Measurements from ENCODE around the gene CNOT11.
"Not testable (repeated sequence)": the region's sequence is repeated elsewhere in the genome, so short reads cannot be mapped to it uniquely, and the experiment has no call there.

Gene CNOT11

GRCh38 chr2:101252408-101253012 is at the start of gene CNOT11:
Gene CNOT11, plus strand, starts transcription at chr2:101252886. Its CDS starts 79 bp downstream, at chr2:101252965.
- DNase-seq (ENCODE audit: low spot score), result peak; percentile 82

GRCh38 chr2:101204400-101205115 is 48.1 kb upstream of the CNOT11 start:
- DNase-seq (ENCODE audit: low spot score), result no peak

GRCh38 chr2:101205521-101206479 is 46.9 kb upstream of the CNOT11 start:
- DNase-seq (ENCODE audit: low spot score), result peak; percentile 62

GRCh38 chr2:101208830-101209229 is 43.9 kb upstream of the CNOT11 start:
- no peak for DNase-seq (ENCODE audit: low spot score)

DNA sequence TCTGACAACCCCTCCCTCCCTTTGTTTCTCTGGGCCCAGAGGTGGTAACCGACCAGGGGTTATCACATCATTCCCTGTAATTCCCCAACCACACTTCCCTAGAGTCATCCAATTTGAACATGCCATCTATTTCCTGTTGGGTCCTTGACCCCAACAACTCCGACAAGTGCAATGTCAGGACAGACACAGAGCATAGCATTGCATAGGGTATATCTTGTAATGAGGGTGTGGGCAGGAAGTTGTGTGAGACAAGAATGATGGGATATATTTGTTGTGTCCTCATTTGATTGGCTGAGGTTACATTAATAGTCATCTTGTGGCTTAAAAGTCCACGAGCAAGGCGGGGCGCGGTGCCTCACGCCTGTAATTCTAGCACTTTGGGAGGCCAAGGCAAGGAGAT is 33.4 kb upstream of the CNOT11 start:
- no peak for DNase-seq (ENCODE audit: low spot score)

- DNase-seq (ENCODE audit: low spot score), result not testable (repeated sequence)
Measured at GRCh38 chr2:101220091-101220490, 32.6 kb upstream of the CNOT11 start.

GRCh38 chr2:101223814-101224231 is 28.9 kb upstream of the CNOT11 start:
- DNase-seq (ENCODE audit: low spot score), result no peak

DNA sequence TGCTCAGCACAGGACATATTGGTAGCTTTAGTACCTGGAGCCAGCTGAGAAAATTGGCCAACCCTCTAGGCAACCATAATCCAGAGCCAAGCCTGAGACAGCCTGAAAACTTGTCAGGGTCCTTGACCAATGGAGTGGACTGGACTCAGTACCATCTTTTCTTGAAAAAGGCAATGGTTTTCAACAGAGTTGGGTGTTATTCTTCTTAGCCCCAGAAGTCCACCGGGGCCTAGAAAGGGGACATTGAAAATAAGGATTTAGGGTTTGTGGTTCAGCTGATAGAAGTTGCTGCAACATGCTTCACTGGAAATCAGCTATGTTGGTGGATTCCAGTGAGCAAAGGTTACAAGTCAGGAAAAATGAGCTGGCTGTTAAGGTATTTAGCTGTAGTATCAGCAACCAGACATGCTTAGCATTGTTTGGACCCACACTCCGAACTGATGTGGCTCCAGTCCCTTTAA is 22.1 kb upstream of the CNOT11 start:
- no peak for DNase-seq (ENCODE audit: low spot score)

GRCh38 chr2:101231240-101231639 is 21.4 kb upstream of the CNOT11 start:
- DNase-seq (ENCODE audit: low spot score), result no peak

DNA sequence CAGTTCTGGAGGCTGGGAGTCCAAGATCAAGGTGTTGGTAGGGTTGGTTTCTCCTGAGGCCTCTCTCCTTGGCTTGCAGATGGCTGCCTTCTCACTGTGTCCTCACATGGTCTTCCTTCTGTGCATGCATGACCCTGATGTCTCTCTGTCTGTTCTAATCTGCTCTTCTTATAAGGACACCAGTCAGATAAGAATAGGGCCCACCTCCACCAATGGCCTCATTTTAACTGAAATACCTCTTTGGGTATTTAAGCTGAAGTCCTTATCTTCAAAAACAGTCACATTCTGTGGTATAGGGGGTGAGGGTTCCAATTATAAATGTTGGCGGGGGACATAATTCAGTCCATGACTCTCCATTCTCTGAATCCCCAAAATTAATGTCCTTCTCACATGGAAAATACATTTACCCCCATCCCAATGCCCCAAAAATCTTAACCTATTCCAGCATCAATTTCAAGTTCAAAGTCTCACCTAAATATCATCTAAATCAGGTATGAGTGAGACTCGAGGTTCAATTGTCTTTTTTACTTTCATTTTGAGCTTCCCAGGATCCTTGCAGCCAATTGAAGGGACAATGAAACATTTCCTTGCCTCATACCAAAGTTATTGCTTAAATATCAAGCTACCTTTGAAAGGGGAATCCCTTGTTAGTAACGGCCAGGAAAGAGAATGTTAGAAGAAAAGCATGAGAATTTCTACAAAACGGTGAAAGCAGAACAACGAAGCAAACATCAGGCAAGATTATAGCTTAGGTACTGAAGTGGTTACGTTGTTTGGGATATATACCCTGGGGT is 20.6 kb upstream of the CNOT11 start:
- DNase-seq (ENCODE audit: low spot score), result no peak

DNA sequence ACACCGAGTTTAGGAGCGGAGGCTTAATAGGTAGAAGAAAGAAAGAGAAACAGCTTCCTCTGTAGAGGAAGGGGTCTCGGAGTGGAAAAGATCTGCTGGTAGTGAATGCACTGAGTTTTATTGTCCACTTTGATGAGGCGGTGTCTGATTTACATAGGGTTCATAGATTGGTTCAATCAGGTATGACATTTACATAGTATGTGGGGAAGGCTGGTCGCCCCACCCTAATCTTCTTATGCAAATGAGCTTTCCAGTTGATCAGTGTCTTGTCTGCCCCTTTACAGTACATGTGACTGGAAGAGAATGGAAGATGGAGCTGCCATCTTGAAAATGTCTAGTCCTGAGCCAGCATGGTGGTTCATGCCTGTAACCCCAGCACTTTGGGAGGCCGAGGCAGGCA is 19.9 kb upstream of the CNOT11 start:
- DNase-seq (ENCODE audit: low spot score), result no peak

DNA sequence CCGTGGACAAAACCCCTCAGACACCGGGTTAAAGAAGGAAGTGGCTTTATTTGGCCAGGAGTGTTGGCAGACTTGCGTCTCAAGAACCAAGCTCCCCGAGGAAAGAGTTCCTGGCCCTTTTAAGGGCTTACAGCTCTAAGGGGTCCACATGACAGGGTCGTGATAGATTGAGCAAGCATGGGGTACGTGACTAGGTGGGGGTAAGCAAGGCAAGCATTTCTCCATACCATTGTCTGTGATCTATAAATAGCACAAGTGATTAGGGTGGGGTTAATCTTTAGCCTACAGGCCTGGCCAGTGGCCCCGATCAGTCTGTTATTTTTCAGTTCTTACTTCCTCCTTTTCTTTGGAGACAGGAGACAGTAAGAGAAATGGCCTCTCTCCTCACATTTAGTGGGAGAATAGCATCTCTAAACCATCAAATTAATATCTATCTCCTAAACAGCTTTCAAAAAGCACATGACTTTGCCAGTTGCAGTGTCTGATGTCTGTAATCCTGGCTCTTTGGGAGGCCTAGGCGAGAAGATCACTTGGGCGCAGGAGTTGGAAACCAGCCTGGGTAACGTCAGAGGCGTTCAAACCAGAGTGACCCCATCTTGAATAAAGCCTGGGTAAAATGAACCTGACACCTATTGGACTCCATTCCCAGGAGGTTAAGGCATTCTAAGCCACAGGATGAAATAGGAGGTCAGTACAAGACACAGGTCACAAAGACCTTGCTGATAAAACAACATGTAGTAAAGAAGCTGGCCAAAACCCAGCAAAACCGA is 18.3 kb upstream of the CNOT11 start:
- DNase-seq (ENCODE audit: low spot score), result no peak

DNA sequence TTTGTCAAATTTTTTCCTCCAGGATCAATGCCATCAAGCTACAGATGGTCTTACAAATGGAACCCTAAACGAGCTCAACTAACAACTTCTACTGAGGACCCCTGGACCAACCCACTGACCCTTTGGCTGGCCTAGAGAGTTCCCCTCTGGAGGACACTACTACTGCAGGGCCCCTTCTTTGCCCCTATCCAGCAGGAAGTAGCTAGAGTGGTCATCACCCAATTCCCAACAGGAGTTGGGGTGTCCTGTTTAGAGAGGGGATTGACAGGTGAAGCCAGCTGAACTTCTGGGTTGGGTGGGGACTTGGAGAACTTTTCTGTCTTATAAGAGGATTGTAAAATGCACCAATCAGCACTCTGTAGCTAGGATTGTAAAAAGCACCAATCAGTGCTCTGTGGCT is 16.7 kb upstream of the CNOT11 start:
- DNase-seq (ENCODE audit: low spot score), result not testable (repeated sequence)

- DNase-seq (ENCODE audit: low spot score), result not testable (repeated sequence)
Measured at GRCh38 chr2:101237944-101238343, 14.7 kb upstream of the CNOT11 start.

DNA sequence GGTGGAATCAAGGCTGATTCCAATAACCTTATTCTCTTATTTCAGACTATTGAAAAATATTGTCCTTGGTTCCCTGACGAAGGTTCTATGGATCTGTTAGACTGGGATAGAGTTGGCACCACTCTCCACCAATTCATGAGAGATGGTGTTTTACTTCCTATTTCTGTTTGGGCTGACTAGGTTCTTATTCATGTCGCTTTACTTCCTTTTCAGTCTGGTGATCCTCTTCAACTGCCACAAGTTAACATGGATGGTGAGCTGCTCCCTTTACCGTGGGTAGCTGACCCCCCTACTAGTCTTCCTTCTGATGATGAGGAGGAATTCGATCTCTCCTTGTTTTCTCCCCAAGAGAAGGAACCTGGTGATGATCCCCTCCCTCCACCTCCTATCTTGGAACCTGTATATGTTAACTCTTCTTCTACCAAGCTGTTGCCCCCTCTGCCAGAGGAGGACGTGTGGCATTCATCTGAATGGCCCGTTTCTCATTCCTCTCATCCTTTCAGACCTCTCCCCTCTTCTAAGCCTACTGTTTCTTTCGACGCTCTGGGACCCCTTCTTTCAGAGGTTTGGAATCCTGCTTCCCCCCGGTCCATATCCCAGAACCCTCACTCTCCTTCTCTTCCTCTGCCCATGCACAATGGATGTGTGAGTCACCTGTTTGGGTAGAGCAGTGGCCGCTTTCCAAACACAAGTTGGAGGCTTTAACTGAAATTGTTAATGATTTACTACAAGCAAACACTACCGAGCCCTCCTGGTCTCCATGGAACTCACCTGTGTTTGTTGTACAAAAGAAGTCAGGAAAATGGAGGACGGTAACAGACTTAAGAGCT is 13.5 kb upstream of the CNOT11 start:
- DNase-seq (ENCODE audit: low spot score), result peak; percentile 42

DNA sequence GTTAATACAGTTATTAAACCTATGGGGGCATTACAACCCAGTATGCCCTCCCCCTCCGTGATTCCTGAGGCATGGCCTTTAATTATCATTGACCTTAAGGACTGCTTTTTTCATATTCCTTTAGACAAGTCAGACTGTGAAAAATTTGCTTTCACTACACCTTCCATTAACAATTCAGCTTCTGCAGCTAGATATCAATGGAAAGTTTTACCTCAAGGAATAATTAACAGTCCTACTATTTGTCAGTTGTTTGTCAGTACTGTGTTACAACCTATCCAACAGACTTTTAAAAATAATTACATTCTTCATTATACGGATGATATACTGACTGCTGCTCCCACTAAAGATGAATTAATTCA is 12.9 kb upstream of the CNOT11 start:
- not testable (repeated sequence) for DNase-seq (ENCODE audit: low spot score)

DNA sequence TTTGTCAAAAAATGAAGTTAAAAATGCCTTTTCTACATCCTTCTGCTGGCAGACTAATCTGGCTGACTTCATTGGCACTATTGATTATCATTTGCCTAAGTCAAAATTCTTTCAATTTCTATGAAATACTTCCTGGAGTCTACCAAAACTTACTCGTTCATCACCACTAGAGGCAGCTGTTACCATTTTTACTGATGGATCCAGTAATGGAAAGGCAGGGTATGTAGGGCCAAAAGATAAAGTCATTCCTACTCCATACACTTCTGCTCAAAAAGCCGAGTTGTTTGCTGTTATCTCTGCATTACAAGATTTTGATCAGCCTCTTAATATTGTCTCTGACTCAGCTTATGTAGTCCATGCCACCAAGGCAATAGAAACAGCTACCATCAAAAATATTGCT is 12.0 kb upstream of the CNOT11 start:
- DNase-seq (ENCODE audit: low spot score), result not testable (repeated sequence)

- no peak for DNase-seq (ENCODE audit: low spot score)
Measured at GRCh38 chr2:101241158-101241557, 11.5 kb upstream of the CNOT11 start.

GRCh38 chr2:101244373-101244772 is 8.3 kb upstream of the CNOT11 start:
- not testable (repeated sequence) for DNase-seq (ENCODE audit: low spot score)

- DNase-seq (ENCODE audit: low spot score), result not testable (repeated sequence)
Measured at GRCh38 chr2:101244899-101245298, 7.8 kb upstream of the CNOT11 start.

All from HuH-7 (cell line).